GM12891 (cell line): ENCODE measurements around the gene DYNLT5.
"Not testable (repeated sequence)": the region's sequence is repeated elsewhere in the genome, so short reads cannot be mapped to it uniquely, and the experiment has no call there.

Experiments used
- DNase-seq: peaks from one replicate; pipeline ENCODE4 v3.0.0; 2011; ENCODE audit warnings: low spot score; ENCODE audit not compliant: insufficient read length
- FAIRE-seq: peaks from 2 replicates; lab custom pipeline; 2011; peaks lifted over from hg19 to GRCh38; lab: Jason Lieb, UNC
- PAX5 ChIP-seq: IDR thresholded peaks from 2 replicates; pipeline ENCODE4 v1.6.1; 2011; ENCODE audit warnings: low read length, moderate library complexity, mild to moderate bottlenecking; ENCODE audit not compliant: insufficient read depth, severe bottlenecking
- POLR2A ChIP-seq: IDR thresholded peaks from 2 replicates; pipeline ENCODE4 v1.6.1; 2011; ENCODE audit warnings: low read depth, low read length, control low read depth
- POLR2AphosphoS5 ChIP-seq: IDR thresholded peaks from 2 replicates; pipeline ENCODE4 v1.6.1; 2011; ENCODE audit warnings: low read depth, low read length, control low read depth
- POU2F2 ChIP-seq: IDR thresholded peaks from 2 replicates; pipeline ENCODE4 v1.6.1; 2011; ENCODE audit warnings: low read depth, mild to moderate bottlenecking, control low read depth, low read length, moderate library complexity
- SPI1 ChIP-seq: IDR thresholded peaks from 2 replicates; pipeline ENCODE4 v1.6.1; 2011; ENCODE audit warnings: low read depth, low read length, control low read depth
- TAF1 ChIP-seq: IDR thresholded peaks from 2 replicates; pipeline ENCODE4 v1.6.1; 2011; ENCODE audit warnings: low read depth, low read length, control low read depth

Gene DYNLT5

GRCh38 chr1:66788231-66788939 is 36.1 kb downstream of the DYNLT5 start:
- DNase-seq (no peak), FAIRE-seq (peak; percentile 81)
- TF ChIP-seq POU2F2 = no peak
- peak; percentile 34; the same call in 1 of the 2 replicates for TF ChIP-seq SPI1
- no peak for TF ChIP-seq POLR2A
- no peak for TF ChIP-seq POLR2AphosphoS5
- TF ChIP-seq TAF1 = no peak
- TF ChIP-seq PAX5 = no peak

GRCh38 chr1:66791621-66792610 is 39.7 kb downstream of the DYNLT5 start:
- FAIRE-seq (no peak), DNase-seq (no peak)
- TF ChIP-seq PAX5 = no peak
- no peak for TF ChIP-seq TAF1
- no peak for TF ChIP-seq POLR2AphosphoS5

- FAIRE-seq, DNase-seq: not testable (repeated sequence)
Observed at GRCh38 chr1:66795839-66796238, 43.6 kb downstream of the DYNLT5 start.

GRCh38 chr1:66809245-66809644 is 57.0 kb downstream of the DYNLT5 start:
- FAIRE-seq = no peak
- DNase-seq = no peak
- TF ChIP-seq PAX5 (no peak), TAF1 (no peak), POLR2A (no peak), SPI1 (no peak), POU2F2 (no peak), POLR2AphosphoS5 (no peak)

GRCh38 chr1:66809736-66810326 is 57.6 kb downstream of the DYNLT5 start:
- DNase-seq (no peak), FAIRE-seq (no peak)
- TF ChIP-seq POLR2AphosphoS5 (no peak), POLR2A (no peak), PAX5 (no peak)

- no peak for TF ChIP-seq POLR2A
- TF ChIP-seq SPI1 = no peak
- no peak for TF ChIP-seq POU2F2
- TF ChIP-seq PAX5 = no peak
- TF ChIP-seq POLR2AphosphoS5 = no peak
- no peak for TF ChIP-seq TAF1
- FAIRE-seq (no peak), DNase-seq (no peak)
Observed at GRCh38 chr1:66824771-66825170, 72.5 kb downstream of the DYNLT5 start.
